Esophagus (tissue), 2 donors: ENCODE data around the gene LMBRD1. TPM values are rescaled to one million over a fixed set of nuclear protein-coding genes. Genes with fewer than 3 reads are reported as not detected.

Source experiments
- H3K27ac ChIP-seq, 2 donors: one replicate each; pipeline ENCODE4 v1.5.1; 2013; ENCODE audit warnings: low read depth in 2 of 2, mild to moderate bottlenecking in 2 of 2, inconsistent platforms in 1 of 2, low read length in 1 of 2, moderate library complexity in 1 of 2
- H3K27me3 ChIP-seq, 2 donors: one replicate each; pipeline ENCODE4 v1.6.1; 2013; ENCODE audit warnings: low read length in 2 of 2, control low read depth in 1 of 2, mild to moderate bottlenecking in 1 of 2; ENCODE audit not compliant: insufficient read depth in 2 of 2, control insufficient read depth in 1 of 2
- H3K36me3 ChIP-seq, 2 donors: one replicate each; pipeline ENCODE4 v1.6.1; 2013; ENCODE audit warnings: low read length in 1 of 2; ENCODE audit not compliant: control insufficient read depth in 2 of 2, insufficient read depth in 2 of 2
- H3K4me1 ChIP-seq, 2 donors: one replicate each; pipeline ENCODE4 v1.6.1; 2013; ENCODE audit warnings: low read length in 1 of 2; ENCODE audit not compliant: control insufficient read depth in 2 of 2, insufficient read depth in 2 of 2
- H3K4me3 ChIP-seq, 2 donors: one replicate each; pipeline ENCODE4 v1.5.1; 2013; ENCODE audit warnings: low read length in 2 of 2, mild to moderate bottlenecking in 2 of 2, low read depth in 1 of 2, moderate library complexity in 1 of 2
- H3K9me3 ChIP-seq, 2 donors: one replicate each; pipeline ENCODE4 v1.6.1; 2013; ENCODE audit warnings: mild to moderate bottlenecking in 2 of 2, low read depth in 1 of 2, low read length in 1 of 2, moderate library complexity in 1 of 2; ENCODE audit not compliant: control insufficient read depth in 2 of 2, insufficient read depth in 1 of 2
- WGBS, 2 donors: extraction: QIAGEN DNeasy Blood & Tissue Kit; methylation state at CpG; one replicate each; pipeline ENCODE4 v1.1.7; 2013; 5-methylcytosine and 5-hydroxymethylcytosine counted together
- polyA plus RNA-seq, 2 donors: library from polyadenylated mRNA; stranded (reverse); fragments of 200-250 nt; gene quantifications; one replicate each; pipeline ENCODE4 v1.2.3, GENCODE V29; 2013
- donor health status: healthy with polysubstance abuse.
- donor health status: Bipolar disorder and iron deficiency.

LMBRD1 gene
- polyA plus RNA-seq, 2 donors, result 22.3 to 28.0 TPM

DNA sequence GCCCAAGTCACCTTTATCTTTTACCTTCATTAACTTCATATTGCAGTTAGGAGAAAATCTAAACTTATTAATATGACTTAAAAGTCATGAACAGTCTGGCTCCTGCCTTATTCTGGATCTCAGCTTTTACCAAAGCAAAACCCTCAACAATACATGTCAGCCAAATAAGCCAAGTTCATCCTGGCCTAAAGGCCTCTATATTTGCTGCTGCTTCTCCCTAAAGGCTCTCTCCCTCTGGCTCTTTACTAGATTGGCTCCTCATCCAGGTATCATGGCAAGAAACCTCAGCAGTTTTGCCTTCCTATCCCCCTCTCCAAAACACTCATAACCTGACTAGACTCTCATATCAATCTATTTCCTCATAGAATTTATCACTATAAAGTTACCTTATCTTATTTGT is 11.1 kb downstream of the LMBRD1 start:
- no peaks in the 10 kb centered on the region for H3K9me3 ChIP-seq
- H3K27ac ChIP-seq, result no peak overlapping the region
- H3K4me1 ChIP-seq, result no peaks in the 10 kb centered on the region
- H3K27me3 ChIP-seq, result no peaks in the 10 kb centered on the region
- no peak overlapping the region for H3K4me3 ChIP-seq
- no peaks in the 10 kb centered on the region for H3K36me3 ChIP-seq

DNA sequence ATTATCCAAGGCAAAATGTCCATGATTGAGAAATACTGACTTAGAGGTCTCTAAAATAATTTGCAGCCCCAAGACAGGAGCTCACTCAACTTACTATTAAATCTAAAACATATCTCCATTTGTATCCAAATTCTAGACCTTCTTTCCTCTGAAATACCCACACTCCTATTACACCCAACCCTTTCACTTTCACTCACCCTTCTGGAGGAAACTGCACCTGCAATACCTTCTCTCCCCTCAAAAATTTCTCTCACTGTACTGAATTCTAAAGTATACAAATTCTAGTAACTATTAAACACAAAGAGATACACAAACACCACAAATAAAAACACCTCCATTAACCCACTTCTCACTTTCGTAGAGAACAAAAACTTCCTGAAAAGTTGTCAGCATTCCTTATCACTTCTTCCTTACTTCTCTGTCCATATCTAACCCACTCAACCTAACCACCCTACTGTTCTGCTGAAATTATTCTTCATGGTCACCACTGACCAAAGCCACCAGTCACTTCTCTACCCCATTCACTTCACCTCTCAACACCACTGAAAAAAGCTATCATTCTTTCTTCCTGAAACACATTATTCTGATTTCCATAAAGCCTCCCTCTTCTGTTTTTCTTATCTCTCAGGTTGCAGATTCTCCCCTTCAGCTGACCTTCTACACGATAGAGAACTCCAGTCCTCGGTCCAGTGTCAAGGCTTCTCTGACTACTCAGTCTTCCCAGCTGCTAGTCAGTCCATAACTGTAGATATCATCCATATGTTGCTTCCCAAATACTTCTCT is 12.0 kb downstream of the LMBRD1 start:
- Histone ChIP-seq H3K4me3 (no peak overlapping the region), H3K27me3 (no peaks in the 10 kb centered on the region), H3K36me3 (peaks cover 0 to 4% of the 10 kb centered on the region in 2 donors), H3K27ac (no peak overlapping the region), H3K9me3 (no peaks in the 10 kb centered on the region), H3K4me1 (no peaks in the 10 kb centered on the region)
- WGBS, 2 donors, result 69 to 90% methylated on average over 3 of the region's 3 CpGs

DNA sequence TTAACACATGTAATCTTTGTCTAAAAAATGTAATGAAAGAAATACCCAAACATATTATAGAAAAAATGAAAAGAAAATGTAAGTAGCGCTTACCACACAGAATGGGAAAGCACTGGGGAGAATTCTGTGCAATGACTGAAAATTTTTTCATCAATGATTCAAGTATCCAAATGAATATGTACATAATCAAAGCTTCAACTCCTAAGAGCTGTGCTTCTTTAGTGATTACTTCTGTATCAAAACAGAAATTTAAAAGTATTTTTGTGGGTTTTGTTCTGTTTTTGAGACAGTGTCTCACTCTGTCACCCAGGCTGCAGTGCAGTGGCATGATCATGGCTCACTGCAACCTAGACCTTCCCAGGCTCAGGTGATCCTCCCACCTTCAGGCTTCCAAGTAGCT is 13.7 kb downstream of the LMBRD1 start:
- H3K36me3 ChIP-seq, result peaks cover 0 to 4% of the 10 kb centered on the region in 2 donors
- no peaks in the 10 kb centered on the region for H3K9me3 ChIP-seq
- H3K27me3 ChIP-seq, result no peaks in the 10 kb centered on the region
- 98 to 99% methylated on average over 1 of the region's 1 CpG for WGBS, 2 donors
- H3K4me3 ChIP-seq, result no peak overlapping the region
- no peaks in the 10 kb centered on the region for H3K4me1 ChIP-seq
- H3K27ac ChIP-seq, result no peak overlapping the region

DNA sequence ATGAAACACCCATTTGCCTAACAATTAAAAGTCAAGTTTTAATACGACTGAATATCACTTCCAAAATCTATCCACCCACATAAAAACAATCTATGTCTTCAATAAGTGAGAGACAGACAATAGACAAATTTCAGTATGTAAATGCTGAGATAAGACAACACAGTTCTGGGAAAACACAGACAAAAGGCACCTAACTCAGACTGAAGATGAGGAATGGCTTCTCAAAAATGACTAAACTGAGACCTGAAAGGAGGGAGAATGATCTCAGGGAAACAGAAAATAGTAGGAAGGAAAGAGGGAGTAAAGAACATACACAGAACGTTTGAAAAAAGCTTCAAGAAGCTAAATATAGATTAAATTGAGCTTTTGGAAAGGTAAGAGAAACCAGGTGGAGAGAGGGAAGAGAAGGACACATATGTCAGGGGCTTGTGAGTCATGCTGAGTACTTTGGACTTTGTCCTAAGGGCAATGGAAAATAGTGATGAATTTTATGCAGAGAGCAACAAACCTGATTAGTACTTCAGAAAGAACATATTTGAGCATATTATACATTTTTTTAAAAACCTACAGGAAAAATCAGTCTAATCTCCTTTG is 16.1 kb downstream of the LMBRD1 start:
- WGBS, 2 donors, result 43 to 50% methylated on average over 2 of the region's 2 CpGs
- Histone ChIP-seq H3K9me3 (no peaks in the 10 kb centered on the region), H3K27ac (no peak overlapping the region)

DNA sequence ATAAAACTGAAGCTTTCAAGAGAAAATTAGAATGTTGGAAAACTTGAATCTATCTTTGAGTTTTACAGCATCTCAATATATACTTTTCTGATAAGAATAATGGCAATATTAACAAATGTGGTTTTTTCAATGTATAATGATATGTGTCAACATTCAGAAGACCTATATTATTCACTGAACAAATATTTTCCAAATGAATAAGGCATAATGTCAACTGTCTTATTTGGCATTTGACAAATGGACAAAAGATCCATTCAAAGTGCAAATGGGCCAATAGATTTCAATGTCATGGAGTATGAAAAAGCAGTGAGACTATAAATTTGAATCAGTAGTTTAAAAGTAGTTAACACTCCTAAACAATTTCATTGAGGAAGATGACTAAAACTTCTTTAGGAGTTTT is 20.9 kb downstream of the LMBRD1 start:
- no peaks in the 10 kb centered on the region for H3K9me3 ChIP-seq
- H3K27me3 ChIP-seq, result no peaks in the 10 kb centered on the region
- peaks cover 3 to 4% of the 10 kb centered on the region in 2 donors for H3K36me3 ChIP-seq
- no peaks in the 10 kb centered on the region for H3K4me1 ChIP-seq
- H3K27ac ChIP-seq, result no peak overlapping the region
- no peak overlapping the region for H3K4me3 ChIP-seq

More for the DNA sequence above, 16.1 kb downstream of the LMBRD1 start:
- peaks cover 0 to 4% of the 10 kb centered on the region in 2 donors for H3K36me3 ChIP-seq
- H3K4me1 ChIP-seq, result no peaks in the 10 kb centered on the region
- no peak overlapping the region for H3K4me3 ChIP-seq
- no peaks in the 10 kb centered on the region for H3K27me3 ChIP-seq

DNA sequence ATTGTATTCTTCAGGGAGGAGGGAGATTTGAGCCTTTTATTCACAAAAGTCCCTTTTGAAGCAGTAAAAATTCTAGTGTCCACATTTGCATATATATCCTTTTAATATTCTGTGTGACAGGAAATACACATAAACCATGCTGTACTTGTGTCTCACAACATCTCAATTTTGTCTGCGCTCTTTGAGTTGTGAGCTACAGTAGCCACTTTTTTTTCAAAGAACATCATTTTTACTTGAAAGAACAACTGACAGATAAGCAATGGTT is 21.3 kb downstream of the LMBRD1 start:
- Histone ChIP-seq H3K4me1 (no peaks in the 10 kb centered on the region), H3K4me3 (no peak overlapping the region), H3K27me3 (no peaks in the 10 kb centered on the region), H3K27ac (no peak overlapping the region), H3K9me3 (no peaks in the 10 kb centered on the region), H3K36me3 (peaks cover 3 to 4% of the 10 kb centered on the region in 2 donors)
- WGBS, 2 donors, result 90 to 96% methylated on average over 1 of the region's 1 CpG

DNA sequence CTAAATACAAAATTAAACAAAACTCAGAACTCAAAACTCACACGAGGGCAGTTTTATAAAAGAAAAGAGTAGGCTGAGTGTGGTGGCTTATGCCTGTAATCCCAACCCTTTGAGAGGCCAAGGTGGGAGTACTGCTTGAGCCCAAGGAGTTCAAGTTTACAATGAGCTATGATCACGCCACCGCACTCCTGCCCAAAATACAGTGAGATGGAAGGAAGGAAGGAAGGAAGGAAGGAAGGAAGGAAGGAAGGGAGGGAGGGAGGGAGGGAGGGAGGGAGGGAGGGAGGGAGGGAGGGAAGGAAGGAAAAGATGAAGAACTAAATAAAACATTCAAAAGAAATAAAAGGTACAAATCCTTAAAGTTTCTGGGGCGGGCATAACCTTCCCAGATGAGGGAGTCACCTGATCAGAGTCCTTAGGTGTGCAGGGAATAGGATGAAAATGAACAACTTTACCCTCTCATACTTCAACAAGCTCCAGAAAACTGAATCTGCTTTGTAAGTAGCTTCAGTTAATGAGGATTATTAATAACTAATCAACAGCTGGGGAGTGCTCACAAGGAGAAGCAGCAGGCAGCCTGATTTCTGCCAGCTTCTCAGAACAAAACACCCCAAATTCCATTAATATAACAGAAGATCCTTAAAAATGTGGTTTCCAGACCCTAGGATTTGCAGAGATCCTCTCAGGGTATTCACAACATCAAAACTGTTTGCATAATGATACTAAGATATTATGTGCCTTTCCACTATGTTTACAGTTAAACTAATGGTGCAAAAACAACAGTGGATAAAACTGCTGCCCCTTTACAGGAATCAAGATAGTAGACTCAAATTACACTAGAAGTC is 21.8 kb downstream of the LMBRD1 start:
- Histone ChIP-seq H3K27me3 (no peaks in the 10 kb centered on the region), H3K9me3 (no peaks in the 10 kb centered on the region), H3K27ac (no peak overlapping the region), H3K4me3 (no peak overlapping the region), H3K4me1 (no peaks in the 10 kb centered on the region), H3K36me3 (peaks cover 2 to 3% of the 10 kb centered on the region in 2 donors)
- 74 to 79% methylated on average over 4 of the region's 4 CpGs for WGBS, 2 donors

DNA sequence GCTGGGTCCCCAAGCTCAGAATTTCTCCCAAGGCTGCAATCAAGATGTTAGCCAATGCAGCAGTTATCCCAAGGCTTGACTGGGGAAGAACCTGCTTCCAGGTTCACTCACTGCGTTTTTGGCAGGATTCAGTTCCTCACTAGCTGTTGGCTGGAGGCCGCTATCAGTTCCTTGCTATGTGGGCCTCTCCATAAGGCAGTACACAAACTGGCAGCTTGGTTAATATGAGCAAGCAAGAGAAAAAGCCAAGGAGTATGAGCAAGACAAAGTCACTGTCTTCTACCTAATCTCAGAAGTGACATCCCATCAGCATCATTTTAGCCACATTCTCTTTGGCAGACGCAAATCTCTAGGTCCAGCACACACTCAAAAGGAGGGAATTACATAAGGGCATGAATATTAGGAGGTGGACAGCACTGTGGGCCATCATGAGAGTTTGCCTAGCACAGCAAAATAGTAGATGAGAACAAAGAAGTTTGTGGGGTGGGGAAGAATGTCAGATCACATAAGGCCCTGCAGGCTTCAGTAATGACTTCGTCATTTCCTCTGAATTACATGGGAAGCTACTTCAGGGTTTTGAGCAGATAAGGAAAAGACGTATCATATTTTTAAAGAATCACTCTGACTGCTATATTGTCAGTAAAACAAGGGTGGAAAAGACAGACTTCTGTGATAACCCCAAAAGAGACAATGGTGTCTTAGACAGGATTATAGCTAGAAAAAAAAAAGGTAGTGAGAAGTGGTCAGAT is 25.5 kb downstream of the LMBRD1 start:
- 93 to 95% methylated on average over 5 of the region's 5 CpGs for WGBS, 2 donors
- H3K27ac ChIP-seq, result no peak overlapping the region
- H3K36me3 ChIP-seq, result peaks cover 0 to 3% of the 10 kb centered on the region in 2 donors
- H3K4me1 ChIP-seq, result no peaks in the 10 kb centered on the region
- no peak overlapping the region for H3K4me3 ChIP-seq
- no peaks in the 10 kb centered on the region for H3K9me3 ChIP-seq
- no peaks in the 10 kb centered on the region for H3K27me3 ChIP-seq

DNA sequence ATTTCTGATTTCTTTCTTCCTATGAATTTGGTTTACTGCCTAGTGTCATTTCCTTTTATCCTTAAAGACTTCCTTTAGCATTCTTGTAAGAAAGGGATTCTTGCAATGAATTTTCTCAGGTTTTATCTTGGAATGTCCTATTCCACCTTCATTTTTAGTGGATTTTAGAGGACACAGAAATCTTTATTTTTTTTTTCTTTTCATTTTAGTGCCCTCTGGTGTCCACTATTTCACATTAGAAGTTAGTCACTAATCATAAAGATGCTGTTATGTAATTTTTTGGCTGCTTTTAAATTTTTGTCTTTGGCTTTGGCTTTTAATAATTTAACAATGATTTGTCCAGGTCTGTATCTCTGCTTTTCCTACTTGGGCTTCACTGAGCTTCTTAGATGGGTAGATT is 28.1 kb downstream of the LMBRD1 start:
- Histone ChIP-seq H3K9me3 (no peaks in the 10 kb centered on the region), H3K27ac (no peak overlapping the region), H3K4me1 (no peaks in the 10 kb centered on the region), H3K36me3 (peaks cover 0 to 3% of the 10 kb centered on the region in 2 donors), H3K4me3 (no peak overlapping the region), H3K27me3 (no peaks in the 10 kb centered on the region)
